Measurements from ENCODE around the gene HDAC4. TPM values are rescaled to one million over a fixed set of nuclear protein-coding genes. Genes with fewer than 3 reads are reported as not detected.

HDAC4 gene
- polyA plus RNA-seq, 2 of the 4 experiments (the other 2 are of a cell fraction) = 8.6 to 10.4 TPM

- 90% methylated on average over 24 of the region's 46 CpGs for WGBS (ENCODE audit: missing lambda C conversion rate)
- ATAC-seq = no peak
- FAIRE-seq = no peak
- Histone ChIP-seq H3K4me1 (peaks cover 12% of the 10 kb centered on the region; the same call in 2 of the 3 replicates), H3K4me2 (no peak overlapping the region), H3K4me3 (no peak overlapping the region), H3K9me3 (no peaks in the 10 kb centered on the region), H3K27ac (no peak overlapping the region)
- TF ChIP-seq NPAS2 (CRISPR knock-in tag; IDR thresholded peaks at IDR 0.05; ENCODE audit: borderline replicate concordance) (no peak), MAX (IDR thresholded peaks at IDR 0.05) (no peak), BCL3 (IDR thresholded peaks at IDR 0.05) (no peak), ZSCAN20 (CRISPR knock-in tag; IDR thresholded peaks at IDR 0.05) (no peak), FOSB (CRISPR knock-in tag; IDR thresholded peaks at IDR 0.05) (no peak), NR3C1 (IDR thresholded peaks at IDR 0.05) (no peak), CBX8 (IDR thresholded peaks at IDR 0.05) (no peak), MAZ (IDR thresholded peaks at IDR 0.05; ENCODE audit: borderline replicate concordance, low read depth, low read length) (no peak), MYC (IDR thresholded peaks at IDR 0.05; ENCODE audit: borderline replicate concordance, low read length) (no peak), RNF2 (IDR thresholded peaks at IDR 0.05; ENCODE audit: borderline replicate concordance, low read depth) (no peak), BHLHE40 (IDR thresholded peaks at IDR 0.05; ENCODE audit: low read depth, low read length) (no peak), HMGXB4 (CRISPR knock-in tag; IDR thresholded peaks at IDR 0.05; ENCODE audit: borderline replicate concordance) (no peak), HOXB13 (CRISPR knock-in tag; IDR thresholded peaks at IDR 0.05; ENCODE audit: low read depth) (no peak)
- CTCF ChIA-PET = no interaction called here
- POLR2A ChIA-PET = no interaction called here
- no peak for DNase-seq (ENCODE audit: low read depth in 1 of 2, low spot score in 1 of 2)
Observed at GRCh38 chr2:239231231-239232194, 169.3 kb downstream of the HDAC4 start.

- ChIA-PET POLR2A (no interaction called here), CTCF (no interaction called here)
- Histone ChIP-seq H3K9me3 (no peaks in the 10 kb centered on the region), H3K4me1 (peaks cover 20% of the 10 kb centered on the region; the same call in 2 of the 3 replicates), H3K4me2 (no peak overlapping the region), H3K27ac (no peak overlapping the region), H3K4me3 (no peak overlapping the region)
- DNase-seq (ENCODE audit: low read depth in 1 of 2, low spot score in 1 of 2) (no peak), ATAC-seq (no peak), FAIRE-seq (no peak)
- TF ChIP-seq RARB (CRISPR knock-in tag; IDR thresholded peaks at IDR 0.05) (no peak), ZC3H11A (IDR thresholded peaks at IDR 0.05) (no peak), KDM1A (IDR thresholded peaks at IDR 0.05; ENCODE audit: low read depth) (no peak), CEBPB (IDR thresholded peaks at IDR 0.05) (no peak), JUN (IDR thresholded peaks at IDR 0.05) (no peak), E2F6 (IDR thresholded peaks at IDR 0.05; ENCODE audit: borderline replicate concordance, low read depth) (no peak), HOXB5 (CRISPR knock-in tag; IDR thresholded peaks at IDR 0.05) (no peak), ZFP36 (IDR thresholded peaks at IDR 0.05; ENCODE audit: borderline replicate concordance, partially characterized antibody) (no peak), NR3C1 (IDR thresholded peaks at IDR 0.05) (no peak), POLR2A (IDR thresholded peaks at IDR 0.05; ENCODE audit: low read length) (no peak), HES2 (IDR thresholded peaks at IDR 0.05) (no peak), HOXB13 (CRISPR knock-in tag; IDR thresholded peaks at IDR 0.05; ENCODE audit: low read depth) (no peak), ZNF302 (CRISPR knock-in tag; IDR thresholded peaks at IDR 0.05) (no peak), NFE2L2 (conservative IDR thresholded peaks at IDR 0.05; ENCODE audit: low read length) (no peak), HOXA7 (CRISPR knock-in tag; IDR thresholded peaks at IDR 0.05) (no peak), SMC3 (IDR thresholded peaks at IDR 0.05) (no peak), CHD2 (IDR thresholded peaks at IDR 0.05; ENCODE audit: low read length, partially characterized antibody) (no peak), CBX2 (IDR thresholded peaks at IDR 0.05; ENCODE audit: borderline replicate concordance, low read depth) (no peak), POLR2AphosphoS2 (conservative IDR thresholded peaks at IDR 0.05; ENCODE audit: low read length) (no peak)
- 88% methylated on average over 26 of the region's 26 CpGs for WGBS (ENCODE audit: missing lambda C conversion rate)
Observed at GRCh38 chr2:239230318-239231052, 170.3 kb downstream of the HDAC4 start.

Measured in A549 (cell line).